Measurements from ENCODE around the gene PAPOLB.

PAPOLB gene

DNA sequence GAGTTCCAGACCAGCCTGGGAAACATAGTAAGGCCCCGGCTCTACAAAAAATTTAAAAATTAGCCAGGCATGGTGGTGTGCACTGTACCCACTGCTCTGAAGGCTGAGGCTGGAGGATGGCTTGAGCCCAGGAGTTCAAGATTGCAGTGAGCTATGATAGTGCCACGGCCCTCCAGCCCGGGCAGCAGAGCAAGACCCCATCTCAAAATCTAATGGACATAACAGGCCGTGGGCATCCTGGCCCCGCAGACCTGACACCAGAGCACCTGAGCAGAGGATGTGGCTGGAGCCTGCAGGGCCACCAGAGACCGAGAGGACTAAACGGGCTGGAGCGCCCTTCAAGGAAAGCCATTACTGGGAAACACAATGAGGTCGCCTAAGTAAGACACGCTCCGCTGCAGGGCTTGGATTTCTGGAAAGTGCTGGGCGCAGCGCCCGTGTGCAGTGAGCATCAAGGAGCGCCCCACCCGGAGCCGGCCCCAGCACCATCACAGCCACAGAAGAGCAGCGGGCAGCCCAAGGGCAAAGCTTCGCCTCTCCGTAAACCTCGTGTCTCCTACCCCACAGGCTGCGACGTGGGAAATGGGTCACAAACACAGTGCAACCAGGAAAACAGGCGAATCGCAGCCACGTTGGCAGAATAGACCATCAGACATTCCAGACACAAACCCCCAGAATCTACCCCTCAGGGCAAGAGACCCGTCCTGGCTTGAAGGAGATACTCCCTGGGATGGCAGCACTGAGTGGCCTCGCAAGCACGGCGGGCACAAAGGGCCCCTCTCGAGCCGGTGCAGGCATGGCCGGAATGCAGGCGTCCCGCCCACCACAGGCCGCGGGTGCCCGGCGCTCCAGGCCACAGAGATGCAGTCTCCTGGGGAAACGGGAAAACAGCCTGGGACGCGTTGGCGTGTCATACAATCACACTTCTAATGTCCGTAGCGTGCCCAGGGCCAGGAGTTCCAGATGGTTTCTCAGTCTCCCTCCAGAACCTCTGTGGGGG is 16.8 kb upstream of the PAPOLB start:
- no peak for DNase-seq (ENCODE audit: low spot score)

DNA sequence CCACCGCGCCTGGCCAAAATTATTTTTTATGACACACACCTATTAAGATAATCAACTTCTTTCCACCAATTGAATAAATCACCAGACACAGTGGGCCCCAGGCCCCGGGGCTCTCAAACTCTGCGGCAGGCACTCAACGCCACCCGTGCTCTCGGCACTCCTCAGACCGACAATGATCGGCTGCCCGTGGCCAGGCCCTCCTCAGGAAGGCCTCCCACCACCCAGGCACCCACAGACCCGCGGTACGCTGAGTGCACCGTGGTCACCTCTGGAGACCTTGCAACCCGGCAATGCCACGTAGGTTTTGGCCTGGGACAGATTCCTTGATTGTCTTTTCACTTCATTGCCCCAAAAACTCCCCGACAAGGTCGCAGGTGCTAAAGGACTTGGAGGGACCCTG is 14.8 kb upstream of the PAPOLB start:
- DNase-seq (ENCODE audit: low spot score) = no peak

DNA sequence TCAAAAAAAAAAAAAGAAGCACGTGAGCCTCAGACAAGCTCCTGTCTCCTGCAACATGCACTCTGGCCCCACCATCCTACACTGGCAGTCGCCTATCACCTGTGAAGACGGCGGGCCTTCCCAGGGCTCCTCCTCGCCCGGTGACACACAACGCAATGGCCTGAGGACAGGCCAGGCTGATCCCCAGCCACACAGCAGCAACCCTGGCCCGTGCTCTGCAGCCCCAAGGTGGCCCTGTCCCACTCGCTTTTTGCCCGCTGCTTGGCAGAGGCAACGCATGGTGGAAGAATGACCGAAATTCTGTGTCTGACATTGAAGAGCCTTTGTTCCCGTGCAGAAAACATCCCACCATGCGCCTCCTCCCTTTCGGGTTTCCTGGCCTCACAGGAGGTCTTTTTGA is 13.6 kb upstream of the PAPOLB start:
- no peak for DNase-seq (ENCODE audit: low spot score)

DNA sequence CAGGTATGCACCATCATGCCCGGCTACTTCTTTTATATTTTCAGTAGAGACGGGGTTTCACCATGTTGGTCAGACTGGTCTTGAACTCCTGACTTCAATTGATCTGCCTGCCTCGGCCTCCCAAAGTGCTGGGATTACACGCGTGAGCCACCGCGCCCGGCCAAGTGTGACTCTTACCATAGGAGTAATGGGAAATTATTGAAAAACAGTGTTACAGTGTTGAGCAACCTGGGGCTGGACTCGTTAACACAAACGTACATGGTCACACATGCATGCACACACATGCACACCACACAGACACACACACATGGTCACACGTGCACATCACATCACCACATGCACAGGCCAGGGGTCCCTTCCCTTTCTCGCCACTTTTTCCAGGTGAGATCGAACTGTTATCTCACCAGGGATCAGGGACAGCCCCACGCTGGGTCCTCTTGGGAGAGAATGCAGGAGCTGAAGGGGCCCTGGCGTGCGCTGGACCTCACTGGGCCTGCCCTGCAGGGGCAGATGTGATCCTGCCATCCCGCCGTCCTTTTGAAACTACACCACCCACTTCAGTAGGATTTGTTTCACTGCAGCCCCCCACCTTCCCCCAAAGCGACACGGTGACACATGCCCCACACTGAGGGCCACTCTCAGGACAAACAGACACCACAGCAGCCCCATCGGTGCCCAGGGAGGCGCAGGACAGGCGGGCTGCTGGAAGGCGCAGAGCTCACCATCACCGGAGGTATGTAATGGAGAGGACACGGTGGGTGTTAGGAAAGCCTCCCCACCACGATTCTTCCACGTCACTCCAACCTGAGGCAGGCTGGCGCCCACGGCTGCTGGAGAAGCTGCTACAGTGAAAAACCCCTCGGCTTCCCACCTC is 11.5 kb upstream of the PAPOLB start:
- no peak for DNase-seq (ENCODE audit: low spot score)

DNA sequence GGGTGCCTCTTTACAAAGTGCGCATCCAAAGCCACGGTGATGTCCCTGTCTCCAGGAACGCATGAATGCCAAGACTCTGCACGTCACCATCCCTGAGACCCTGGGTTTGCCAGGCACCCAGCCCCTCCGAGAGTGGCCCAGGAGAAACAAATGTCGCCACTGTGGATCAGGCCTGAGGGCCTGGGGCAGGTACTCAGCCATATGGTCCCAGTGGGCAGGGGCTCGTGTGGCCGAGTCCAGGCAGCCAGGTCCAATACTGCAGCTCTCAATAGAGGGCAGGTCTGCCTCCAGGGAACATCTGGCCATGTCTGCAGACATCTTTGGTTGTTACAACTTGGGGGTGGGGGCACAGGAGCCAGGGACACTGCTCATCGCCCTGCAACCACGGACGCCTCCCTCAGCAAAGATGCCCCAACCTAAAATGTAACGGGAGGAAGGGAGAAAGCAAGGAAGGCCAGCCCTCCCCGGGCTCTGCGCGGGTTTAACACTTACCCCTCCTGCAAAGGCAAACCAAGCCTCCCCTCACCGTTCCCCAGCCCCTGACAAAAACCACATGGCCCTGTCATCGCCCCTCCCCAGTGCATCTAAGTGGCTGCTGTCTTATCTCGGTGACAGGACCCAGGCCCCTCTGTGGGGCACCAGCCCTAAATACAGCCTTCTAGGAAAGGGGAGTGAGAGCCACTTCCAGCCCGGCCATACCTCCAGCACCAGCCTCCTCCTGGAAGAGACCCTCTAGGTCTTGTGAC is 10.3 kb upstream of the PAPOLB start:
- DNase-seq (ENCODE audit: low spot score) = no peak

DNA sequence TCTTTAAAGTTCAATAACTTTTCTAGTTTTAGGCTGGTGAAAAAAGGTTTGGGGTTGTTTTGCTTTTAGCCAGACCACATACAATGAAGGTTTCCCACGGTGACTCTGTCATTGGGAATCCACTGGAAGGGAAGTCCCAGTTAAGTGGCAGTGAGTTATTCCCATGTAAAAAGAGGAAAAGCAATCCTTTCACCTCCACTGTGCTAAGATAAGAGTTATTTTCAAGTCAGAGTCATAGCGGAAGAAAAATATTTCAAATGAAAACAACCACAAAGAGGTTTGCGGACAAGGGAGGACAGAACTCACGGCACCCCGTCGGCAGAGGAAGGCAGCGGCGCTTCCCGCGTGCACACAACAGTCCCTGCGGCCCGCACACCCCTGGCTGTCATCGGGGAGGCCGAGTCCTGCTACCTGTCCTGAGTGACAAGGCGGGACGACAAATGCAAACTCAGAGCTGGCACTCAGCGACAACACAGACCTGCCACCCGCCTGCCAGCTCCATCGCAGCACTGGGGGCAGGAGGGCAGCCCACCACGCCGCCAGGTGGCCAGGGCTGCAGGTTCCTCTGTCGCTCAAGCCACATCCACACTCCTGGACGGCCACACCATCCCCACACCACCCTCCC is 9.3 kb upstream of the PAPOLB start:
- DNase-seq (ENCODE audit: low spot score) = no peak

DNA sequence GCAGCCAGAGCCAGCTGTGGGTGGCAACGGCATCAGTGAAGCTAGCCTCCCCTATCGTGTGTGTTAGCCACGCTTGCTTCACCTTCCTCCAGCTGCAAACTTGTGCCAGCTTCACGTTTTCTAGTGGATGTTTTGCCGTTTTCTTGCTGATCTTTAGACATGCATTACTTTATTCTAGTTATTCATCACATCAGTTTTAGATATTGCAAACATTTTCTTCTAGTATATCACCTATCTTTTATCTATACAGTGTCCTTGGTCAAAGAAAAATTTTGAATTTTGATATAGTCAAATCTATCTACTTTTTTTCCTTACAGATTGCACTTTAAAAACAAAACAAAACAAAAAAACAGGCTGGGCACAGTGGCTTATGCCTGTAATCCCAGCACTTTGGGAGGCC is 6.7 kb upstream of the PAPOLB start:
- DNase-seq (ENCODE audit: low spot score) = no peak

DNA sequence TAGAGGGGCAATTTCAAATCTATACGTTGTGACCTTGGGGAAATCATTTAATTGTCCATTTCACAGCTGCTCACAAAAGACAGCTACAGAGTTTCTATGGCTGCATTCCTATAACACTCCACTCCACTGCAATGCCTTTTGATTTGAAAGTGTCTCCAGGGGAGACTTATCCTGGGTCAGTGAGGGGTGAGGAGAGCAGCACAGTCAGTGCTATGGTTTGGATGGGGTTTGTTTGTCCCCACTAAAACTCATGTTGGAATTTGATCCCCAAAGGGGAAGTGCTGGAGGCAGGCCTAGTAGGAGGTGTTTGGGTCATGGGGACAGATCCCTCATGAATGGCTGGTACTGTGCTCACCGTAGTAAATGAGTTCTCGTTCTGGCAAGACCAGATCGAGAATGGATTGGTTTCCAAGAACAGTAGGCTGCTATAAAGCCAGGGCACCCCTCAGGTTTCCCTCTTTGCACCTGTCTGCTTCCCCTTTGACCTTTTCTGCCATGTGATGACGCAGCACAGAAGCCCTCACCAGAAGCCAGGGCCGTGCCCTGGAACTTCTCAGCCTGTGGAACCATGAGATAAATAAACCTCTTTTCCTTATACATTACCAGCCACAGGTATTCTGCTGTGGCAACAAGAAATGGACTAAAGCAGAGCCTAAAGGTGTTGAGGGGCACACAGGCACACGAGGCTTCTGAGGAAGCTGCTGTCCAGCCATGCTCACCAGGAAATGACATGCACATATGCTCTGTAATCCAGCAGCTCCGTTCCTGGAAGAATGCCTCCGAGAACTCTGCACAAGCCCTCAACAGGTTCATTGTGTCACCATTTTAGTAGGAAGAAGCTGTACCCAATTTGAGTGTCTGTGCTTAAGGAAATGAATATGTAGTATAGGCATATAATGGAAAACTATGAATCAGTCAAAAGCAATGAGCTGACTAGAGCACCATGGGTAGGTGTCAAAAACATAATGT is 5.0 kb upstream of the PAPOLB start:
- DNase-seq (ENCODE audit: low spot score) = no peak

DNA sequence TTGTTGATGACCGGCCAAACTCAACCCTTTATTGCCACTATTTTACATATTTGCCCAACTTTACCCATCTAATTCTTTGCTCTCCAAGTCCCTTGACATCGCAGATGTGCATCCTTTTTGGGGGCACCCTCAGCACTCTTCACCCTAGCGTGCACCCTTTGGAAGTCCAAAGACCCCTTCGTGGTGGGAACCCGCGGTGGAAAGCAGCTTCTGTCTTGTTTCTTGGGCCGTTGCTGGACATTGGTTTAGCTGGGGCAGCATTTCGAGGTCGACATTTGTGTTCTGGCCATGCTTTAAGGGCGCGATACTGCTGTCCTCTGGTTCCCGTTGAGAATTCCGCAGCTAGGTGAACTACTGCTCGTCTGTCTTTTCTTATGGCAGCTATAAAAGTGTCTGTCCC is 326 bp upstream of the PAPOLB start:
- DNase-seq (ENCODE audit: low spot score) = no peak

DNA sequence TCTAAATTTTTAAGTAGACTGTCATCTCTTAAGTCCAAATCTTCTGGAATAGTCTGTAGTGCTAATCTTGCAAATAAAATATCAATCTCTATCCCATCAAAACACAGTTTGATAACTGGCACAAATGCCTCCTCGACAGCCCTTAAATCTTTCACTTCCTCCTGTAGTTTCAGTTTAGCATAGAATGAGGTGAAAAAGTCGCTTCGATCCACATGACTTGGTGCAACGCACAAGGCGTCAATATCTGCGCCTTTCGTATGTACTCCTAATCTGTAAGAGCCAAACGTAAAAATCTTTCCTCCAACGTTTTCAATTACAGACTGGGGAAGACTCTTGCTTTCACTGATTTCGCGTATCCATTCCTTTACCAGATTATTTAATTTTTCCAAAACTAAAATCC is 603 bp downstream of the PAPOLB start:
- no peak for DNase-seq (ENCODE audit: low spot score)

DNA sequence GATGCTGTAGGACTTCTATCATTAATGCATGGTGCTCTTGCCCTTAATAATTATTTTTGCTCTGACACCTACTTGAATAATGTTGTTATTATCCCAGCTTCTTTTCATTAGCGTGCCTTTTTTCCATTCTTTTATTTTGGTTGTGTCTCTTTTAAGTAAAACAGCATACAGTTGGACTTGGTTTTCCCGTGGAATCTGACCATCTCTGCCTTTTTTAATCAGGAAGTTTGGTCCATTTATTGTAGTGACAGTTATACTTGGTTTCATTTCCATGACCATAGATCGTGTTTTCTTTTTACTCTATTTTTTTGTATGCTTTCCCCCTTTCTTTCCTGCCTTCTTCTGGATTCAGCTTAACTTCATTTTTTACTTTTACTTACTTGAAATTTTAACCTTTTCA is 4.6 kb downstream of the PAPOLB start:
- DNase-seq (ENCODE audit: low spot score) = no peak

DNA sequence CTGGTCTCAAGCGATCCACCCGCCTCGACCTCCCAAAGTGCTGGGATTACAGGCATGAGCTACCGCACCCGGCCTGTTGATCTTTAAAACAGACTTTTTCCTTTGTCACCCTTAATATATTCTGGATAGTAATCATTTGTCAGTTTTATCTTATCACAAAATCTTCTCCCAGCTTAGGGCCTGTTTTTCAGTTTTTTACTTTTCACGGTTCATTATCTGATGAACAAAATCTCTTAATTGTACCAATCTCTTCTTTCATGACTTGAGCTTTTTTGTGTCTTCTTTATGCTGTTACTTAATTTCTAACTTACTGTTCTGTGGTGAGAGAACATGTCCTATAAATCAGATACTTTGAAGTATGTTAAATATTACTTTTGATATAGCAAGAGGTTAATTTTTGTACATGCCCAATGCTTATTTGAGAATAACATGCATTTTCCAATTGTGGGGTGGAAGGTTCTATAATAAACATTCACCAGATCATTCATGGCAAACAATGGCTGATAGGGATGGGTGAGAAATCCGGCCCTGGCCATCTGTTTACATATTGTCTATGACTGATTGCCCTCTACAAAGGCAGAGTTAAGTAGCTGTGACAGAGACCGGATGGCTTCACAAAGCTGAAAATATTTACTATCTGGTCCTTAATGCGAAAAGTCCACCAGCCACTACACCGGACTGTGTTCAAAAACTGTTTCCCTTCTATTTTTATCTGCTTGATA is 5.3 kb downstream of the PAPOLB start:
- DNase-seq (ENCODE audit: low spot score) = no peak

DNA sequence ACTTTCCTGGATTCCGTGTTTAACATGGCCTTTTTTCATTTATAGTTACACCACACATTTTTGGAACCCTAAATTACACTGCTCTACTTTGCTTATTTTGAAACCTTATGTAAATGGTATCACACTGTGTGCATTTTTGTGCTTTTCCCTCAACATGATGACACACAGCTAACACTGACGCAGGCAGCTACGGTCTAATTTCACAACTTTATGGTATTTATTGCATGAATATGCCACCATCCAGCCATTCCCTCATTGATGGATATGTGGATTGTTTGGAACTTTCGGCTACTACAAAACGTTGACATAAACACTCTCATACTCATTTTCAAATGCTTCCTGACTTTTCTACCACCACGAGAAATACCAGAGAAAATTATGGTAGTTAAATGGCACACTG is 6.9 kb downstream of the PAPOLB start:
- DNase-seq (ENCODE audit: low spot score) = no peak

DNA sequence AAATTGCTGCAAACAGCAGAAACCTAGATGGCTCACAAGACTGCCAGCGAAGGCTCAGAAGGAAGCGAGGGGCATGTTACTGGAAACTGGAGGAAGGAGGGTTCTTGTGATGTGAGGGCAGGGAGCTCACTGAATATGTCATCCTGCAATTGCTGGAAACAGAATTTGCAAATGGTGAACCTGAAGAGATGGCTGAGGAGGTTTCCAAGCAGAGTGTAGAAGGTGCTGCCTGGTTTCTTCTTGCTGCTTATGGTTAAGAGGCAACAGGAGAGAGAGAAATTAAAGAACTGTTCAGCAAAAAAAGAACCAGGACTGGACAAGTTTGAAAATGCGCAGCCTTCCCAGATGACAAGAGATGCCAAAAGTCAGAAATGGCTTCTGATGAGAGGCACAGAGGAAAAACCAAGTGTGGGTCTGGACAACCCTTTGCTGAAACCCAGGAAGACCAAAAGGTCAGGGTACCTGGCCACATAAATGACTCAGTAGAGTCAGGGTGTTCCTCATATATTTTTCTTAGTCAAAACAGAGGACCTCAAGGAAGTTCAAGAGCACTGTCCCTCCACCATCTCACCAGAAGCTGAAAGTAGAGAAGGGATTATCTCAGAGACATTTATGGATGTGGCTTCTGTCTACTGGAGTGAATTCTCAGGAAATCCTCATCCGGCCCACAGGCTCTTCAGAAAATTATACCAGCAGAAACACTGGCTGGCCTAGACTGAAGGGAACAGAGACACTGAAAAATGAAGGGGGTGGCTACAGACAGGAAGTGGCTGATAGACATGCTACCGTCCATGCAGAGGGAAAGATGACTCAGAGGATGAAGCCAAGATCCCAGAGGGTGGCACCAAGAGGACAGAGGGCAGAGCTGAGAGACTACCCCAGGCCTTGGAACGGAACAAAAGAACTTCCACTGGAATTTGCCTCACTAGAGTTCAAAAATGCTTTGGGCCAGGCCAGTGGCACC is 10.1 kb downstream of the PAPOLB start:
- DNase-seq (ENCODE audit: low spot score) = no peak

DNA sequence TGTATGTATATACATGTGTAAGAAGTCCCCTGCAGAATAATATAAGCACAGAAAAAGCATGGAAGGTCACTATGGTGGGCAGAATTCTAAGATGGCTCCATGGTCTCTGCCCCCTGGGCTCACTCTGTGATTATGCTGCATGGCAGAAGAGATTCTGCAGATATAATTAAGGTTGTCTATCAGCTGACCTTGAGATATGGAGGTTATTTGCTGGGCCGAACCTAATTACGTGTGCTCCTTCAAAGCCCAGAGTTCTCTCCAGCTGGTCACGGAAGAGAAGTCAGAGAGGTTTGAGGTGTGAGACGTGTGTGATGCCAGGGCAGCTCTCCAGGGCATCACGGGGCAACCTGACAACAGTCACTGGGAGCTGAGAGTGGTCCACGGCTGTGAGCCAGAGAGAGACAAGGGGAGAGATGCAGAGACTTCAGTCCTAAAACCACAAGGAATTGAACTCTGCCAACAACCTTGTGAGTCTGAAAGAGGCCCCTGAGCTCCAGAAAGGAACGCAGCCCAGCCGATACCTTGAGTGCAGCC is 11.5 kb downstream of the PAPOLB start:
- no peak for DNase-seq (ENCODE audit: low spot score)

DNA sequence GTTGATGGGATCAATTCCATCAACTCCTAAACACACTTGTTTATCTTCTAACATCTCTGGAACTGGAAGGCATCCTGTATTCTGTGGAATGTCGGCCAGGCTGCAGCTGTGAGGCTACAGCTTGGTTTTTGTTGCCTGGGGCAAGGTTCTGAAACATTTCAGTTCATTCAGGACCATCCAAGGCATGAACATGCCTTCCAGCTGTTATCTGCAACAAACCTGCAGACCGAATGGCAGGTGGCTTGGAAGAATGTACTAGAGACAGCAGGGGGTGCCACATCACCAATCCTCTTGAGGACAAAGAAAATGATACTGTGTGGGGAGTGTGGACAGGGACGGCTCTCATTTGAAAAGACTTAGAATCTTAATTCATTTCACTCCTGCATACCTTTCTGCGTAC is 12.4 kb downstream of the PAPOLB start:
- peak; percentile 46 for DNase-seq (ENCODE audit: low spot score)

DNA sequence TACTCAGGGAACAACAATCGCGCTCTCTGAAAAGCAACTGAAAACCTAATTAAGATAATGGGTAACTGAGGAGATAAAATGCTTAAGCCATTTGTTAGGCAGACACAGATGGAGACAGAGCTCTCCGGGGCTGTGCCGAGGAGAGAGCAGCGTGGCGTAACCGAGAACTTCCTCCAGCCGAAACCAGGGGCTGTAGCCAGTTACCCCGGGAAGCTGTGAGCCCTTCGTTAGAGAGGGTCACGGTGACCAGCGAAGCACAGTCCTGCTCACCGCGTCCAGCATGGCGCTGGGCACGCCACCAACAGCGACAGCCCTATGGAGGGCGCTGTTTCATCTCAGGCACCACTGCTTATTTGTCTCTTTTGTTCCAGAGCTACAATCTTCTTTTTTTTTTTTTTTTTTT is 16.1 kb downstream of the PAPOLB start:
- DNase-seq (ENCODE audit: low spot score) = peak; percentile 73

DNA sequence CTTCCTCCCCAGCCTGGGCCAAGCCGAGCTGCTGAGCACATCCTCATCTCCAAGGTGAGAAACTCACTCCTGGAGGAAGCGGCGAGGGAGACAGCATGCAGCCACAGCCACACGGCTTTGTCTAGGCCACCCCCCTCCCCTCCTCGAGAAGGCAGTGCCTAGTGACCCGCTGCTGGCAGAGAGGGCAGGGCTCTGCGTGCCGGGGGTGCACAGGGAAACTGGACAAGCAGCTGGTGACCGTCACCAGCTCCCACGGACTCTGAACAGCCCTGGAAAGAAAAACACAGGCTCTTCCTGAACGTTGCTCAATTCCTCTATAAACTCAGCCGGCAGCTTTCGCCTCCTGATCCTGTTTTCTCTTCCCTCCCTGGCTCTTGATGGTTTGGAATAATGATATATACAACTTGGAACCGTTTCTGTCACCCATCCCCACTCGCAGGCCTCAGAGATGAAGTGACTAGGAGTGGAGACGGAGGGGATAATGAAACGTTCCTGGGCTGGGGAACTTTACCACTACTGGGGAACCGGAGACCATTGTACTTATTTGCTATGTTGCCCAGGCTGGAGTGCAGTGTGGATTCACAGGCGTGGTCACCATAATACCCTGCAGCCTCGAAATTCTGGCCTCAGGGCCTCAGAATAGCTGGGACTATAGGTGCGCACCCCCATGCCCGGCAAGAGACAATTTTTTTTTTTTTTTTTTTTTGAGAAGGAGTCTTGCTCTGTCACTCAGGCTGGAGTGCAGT is 19.3 kb downstream of the PAPOLB start:
- no peak for DNase-seq (ENCODE audit: low spot score)
